OCI-LY3 (cell line): ENCODE data around the gene OR7D4.
"Not testable (repeated sequence)": the region's sequence is repeated elsewhere in the genome, so short reads cannot be mapped to it uniquely, and the experiment has no call there.

Source experiments
- H2AFZ ChIP-seq: fragments of 200-600, 300-600 bp; shearing (Covaris generic); 2 replicates; pipeline ENCODE4 v1.6.0; 2014; ENCODE audit warnings: antibody characterized with exemption, low read depth, low read length
- H3K27ac ChIP-seq: fragments of 200-600, 300-600 bp; sonication (generic); 2 replicates; pipeline ENCODE4 v1.5.1; 2014; ENCODE audit warnings: mild to moderate bottlenecking, low read length, moderate library complexity, mixed read lengths
- H3K27me3 ChIP-seq: fragments of 200-600, 300-600 bp; sonication (generic); 2 replicates; pipeline ENCODE4 v1.6.1; 2014; ENCODE audit warnings: low read depth, low read length, mixed read lengths
- H3K36me3 ChIP-seq: fragments of 200-600, 300-600 bp; sonication (generic); replicated peaks from 2 replicates; pipeline ENCODE3; 2014; ENCODE audit warnings: low read depth, low read length, mixed read lengths
- H3K4me1 ChIP-seq: fragments of 300-600, 200-600 bp; sonication (generic); 2 replicates; pipeline ENCODE4 v1.6.1; 2014; ENCODE audit warnings: low read length, mixed read lengths
- H3K4me2 ChIP-seq: fragments of 200-600, 300-600 bp; sonication (generic); 2 replicates; pipeline ENCODE4 v1.6.1; 2014; ENCODE audit warnings: low read length, mixed read lengths
- H3K4me3 ChIP-seq: fragments of 300-600, 200-600 bp; sonication (generic); 2 replicates; pipeline ENCODE4 v1.5.1; 2014; ENCODE audit warnings: antibody characterized with exemption, mild to moderate bottlenecking, low read length, moderate library complexity
- H3K79me2 ChIP-seq: fragments of 300-600, 200-600 bp; shearing (Covaris generic); 2 replicates; pipeline ENCODE4 v1.6.1; 2014; ENCODE audit warnings: mild to moderate bottlenecking, low read length, mixed read lengths
- H3K9ac ChIP-seq: fragments of 300-600, 200-600 bp; shearing (Covaris generic); 2 replicates; pipeline ENCODE4 v1.6.0; 2014; ENCODE audit warnings: mild to moderate bottlenecking, low read length, moderate library complexity
- H3K9me3 ChIP-seq: fragments of 200-600, 300-600 bp; shearing (Covaris generic); 2 replicates; pipeline ENCODE4 v1.6.1; 2014; ENCODE audit warnings: low read length, mixed read lengths; ENCODE audit not compliant: insufficient read depth
- H4K20me1 ChIP-seq: fragments of 200-600, 300-600 bp; sonication (generic); 2 replicates; pipeline ENCODE4 v1.6.1; 2016; ENCODE audit warnings: low read length, mixed read lengths; ENCODE audit not compliant: insufficient read depth
- EZH2phosphoT487 ChIP-seq: fragments of 200-600 bp; shearing (Covaris generic); IDR thresholded peaks from 2 replicates; pipeline ENCODE4 v1.6.1; 2018; ENCODE audit warnings: antibody characterized with exemption, mixed run types, low read depth
- TF ChIP-seq, protein P1 (sequence below): fragments of 200-600, 300-600 bp; sonication (generic); IDR thresholded peaks from 2 replicates; pipeline ENCODE4 v1.5.1; 2014; ENCODE audit warnings: antibody characterized with exemption, low read length, low read depth

Gene OR7D4

DNA sequence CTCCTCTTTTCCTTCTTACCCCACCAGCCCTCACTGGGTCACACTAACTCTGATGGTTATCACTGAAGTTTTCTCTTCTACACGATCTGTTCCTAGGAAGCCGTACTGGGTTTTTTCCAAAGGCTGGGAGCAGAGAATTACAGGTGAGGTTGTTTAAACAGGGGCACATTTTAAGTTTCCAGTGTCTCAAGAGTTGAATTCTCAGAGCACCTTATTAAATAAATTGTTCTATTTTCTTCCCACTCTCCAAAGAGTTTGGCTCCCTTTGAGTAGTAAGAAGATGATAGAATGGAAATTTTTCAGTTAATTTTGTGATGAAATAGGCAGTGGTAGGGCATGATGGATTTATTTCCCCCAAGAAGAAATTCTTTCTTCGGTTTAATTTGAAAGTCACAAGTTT is at the start of gene OR7D4:
Gene OR7D4 (minus strand): TSS at position 101 of the 400 bp plus-strand sequence. CDS start 4,752 bp downstream, outside the sequence.
- Histone ChIP-seq H3K4me3 (no peak within 1 kb of the TSS), H3K4me2 (no peak within 1 kb of the TSS), H2AFZ (no peak within 1 kb of the TSS), H3K27me3 (no peaks in the 10 kb centered on the region), H3K9ac (no peak within 1 kb of the TSS), H3K79me2 (no peaks in the 10 kb centered on the region), H3K9me3 (no peaks in the 10 kb centered on the region), H4K20me1 (no peaks in the 10 kb centered on the region), H3K27ac (no peak within 1 kb of the TSS), H3K36me3 (no peaks in the 10 kb centered on the region), H3K4me1 (no peaks in the 10 kb centered on the region)
- TF ChIP-seq, protein P1, sequence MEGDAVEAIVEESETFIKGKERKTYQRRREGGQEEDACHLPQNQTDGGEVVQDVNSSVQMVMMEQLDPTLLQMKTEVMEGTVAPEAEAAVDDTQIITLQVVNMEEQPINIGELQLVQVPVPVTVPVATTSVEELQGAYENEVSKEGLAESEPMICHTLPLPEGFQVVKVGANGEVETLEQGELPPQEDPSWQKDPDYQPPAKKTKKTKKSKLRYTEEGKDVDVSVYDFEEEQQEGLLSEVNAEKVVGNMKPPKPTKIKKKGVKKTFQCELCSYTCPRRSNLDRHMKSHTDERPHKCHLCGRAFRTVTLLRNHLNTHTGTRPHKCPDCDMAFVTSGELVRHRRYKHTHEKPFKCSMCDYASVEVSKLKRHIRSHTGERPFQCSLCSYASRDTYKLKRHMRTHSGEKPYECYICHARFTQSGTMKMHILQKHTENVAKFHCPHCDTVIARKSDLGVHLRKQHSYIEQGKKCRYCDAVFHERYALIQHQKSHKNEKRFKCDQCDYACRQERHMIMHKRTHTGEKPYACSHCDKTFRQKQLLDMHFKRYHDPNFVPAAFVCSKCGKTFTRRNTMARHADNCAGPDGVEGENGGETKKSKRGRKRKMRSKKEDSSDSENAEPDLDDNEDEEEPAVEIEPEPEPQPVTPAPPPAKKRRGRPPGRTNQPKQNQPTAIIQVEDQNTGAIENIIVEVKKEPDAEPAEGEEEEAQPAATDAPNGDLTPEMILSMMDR = no peak
- TF ChIP-seq EZH2phosphoT487 = no peak

DNA sequence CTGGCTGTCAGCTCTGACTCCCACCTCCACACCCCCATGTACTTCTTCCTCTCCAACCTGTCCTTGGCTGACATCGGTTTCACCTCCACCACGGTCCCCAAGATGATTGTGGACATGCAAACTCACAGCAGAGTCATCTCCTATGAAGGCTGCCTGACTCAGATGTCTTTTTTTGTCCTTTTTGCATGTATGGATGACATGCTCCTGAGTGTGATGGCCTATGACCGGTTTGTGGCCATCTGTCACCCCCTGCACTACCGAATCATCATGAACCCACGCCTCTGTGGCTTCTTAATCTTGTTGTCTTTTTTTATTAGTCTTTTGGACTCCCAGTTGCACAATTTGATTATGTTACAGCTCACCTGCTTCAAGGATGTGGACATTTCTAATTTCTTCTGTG is 31.8 kb upstream of the OR7D4 start:
- Histone ChIP-seq H3K4me2 (no peak overlapping the region), H2AFZ (no peak overlapping the region), H3K27me3 (no peaks in the 10 kb centered on the region), H3K27ac (no peak overlapping the region), H3K9me3 (no peaks in the 10 kb centered on the region), H3K9ac (no peak overlapping the region), H3K36me3 (no peaks in the 10 kb centered on the region), H3K79me2 (no peaks in the 10 kb centered on the region), H3K4me1 (no peaks in the 10 kb centered on the region), H4K20me1 (no peaks in the 10 kb centered on the region), H3K4me3 (no peak overlapping the region)
- no peak for TF ChIP-seq EZH2phosphoT487
- TF ChIP-seq, protein P1 = no peak

DNA sequence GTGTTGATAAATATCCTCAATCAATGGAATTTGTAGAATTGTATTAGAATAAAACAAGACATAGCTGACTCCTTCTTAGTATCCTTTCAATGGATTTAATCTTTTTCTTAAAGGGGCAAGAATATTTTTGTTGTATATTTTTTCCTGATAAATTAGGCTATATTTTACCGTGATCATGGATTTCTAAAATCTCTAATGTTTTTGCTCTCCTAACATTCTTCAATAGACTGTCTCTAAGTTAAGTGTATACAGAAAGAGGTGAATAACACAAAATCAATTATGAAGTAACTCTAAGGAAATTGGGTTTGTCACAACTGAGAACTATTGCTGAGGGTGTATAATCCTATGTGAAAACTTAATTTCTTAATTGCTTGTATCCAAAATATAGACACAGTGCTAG is 31.2 kb upstream of the OR7D4 start, which contains the start of gene OR7E24:
Gene OR7E24 (plus strand): TSS at position 301 of the 400 bp plus-strand sequence. CDS start 114 bp downstream, outside the sequence.
- Histone ChIP-seq H2AFZ (no peak within 1 kb of the TSS), H3K9ac (no peak within 1 kb of the TSS), H3K4me2 (no peak within 1 kb of the TSS), H3K9me3 (no peaks in the 10 kb centered on the region), H3K79me2 (no peaks in the 10 kb centered on the region), H3K36me3 (no peaks in the 10 kb centered on the region), H3K27me3 (no peaks in the 10 kb centered on the region), H3K27ac (no peak within 1 kb of the TSS), H4K20me1 (no peaks in the 10 kb centered on the region), H3K4me3 (no peak within 1 kb of the TSS), H3K4me1 (no peaks in the 10 kb centered on the region)
- TF ChIP-seq, protein P1 = no peak
- no peak for TF ChIP-seq EZH2phosphoT487

DNA sequence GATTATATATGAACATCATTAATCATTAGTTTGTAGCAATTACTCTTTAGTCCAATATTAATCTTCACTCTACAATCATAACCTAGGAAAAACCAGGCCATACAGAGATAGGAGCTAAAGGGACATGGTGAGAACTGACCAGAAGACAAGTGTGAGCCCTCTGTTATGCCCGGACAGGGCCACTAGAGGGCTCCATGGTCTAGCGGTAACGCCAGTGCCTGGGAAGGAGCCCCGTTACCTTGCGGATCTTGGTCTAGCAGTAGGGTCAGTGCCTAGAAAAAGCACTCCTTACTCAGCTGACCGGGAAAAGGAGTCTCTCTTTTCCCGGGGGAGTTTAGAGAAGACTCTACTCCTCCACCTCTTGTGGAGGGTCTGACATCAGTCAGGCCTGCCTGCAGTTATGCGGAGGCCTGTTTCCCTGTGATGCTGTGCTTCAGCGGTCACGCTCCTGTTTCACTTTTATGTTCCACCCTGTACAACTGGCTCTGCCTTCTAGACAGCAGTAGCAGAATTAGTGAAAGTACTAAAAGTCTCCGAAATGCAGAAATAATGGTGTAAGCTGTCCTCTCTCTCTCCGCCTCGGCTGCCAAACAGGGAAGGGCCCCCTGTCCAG is 13.8 kb downstream of the OR7D4 start:
- peak overlapping the region; percentile 85 for H3K4me2 ChIP-seq
- peak overlapping the region; percentile 69 for H3K4me3 ChIP-seq
- no peak overlapping the region for H3K27ac ChIP-seq
- TF ChIP-seq EZH2phosphoT487 = no peak
- TF ChIP-seq, protein P1 = peak; percentile 78
- peaks cover 4% of the 10 kb centered on the region; the same call in 1 of the 2 replicates for H3K27me3 ChIP-seq
- peak overlapping the region; percentile 91 for H2AFZ ChIP-seq
- H4K20me1 ChIP-seq = no peaks in the 10 kb centered on the region
- no peak overlapping the region for H3K9ac ChIP-seq
- H3K9me3 ChIP-seq = no peaks in the 10 kb centered on the region
- H3K79me2 ChIP-seq = no peaks in the 10 kb centered on the region
- no peaks in the 10 kb centered on the region for H3K36me3 ChIP-seq
- no peaks in the 10 kb centered on the region for H3K4me1 ChIP-seq

DNA sequence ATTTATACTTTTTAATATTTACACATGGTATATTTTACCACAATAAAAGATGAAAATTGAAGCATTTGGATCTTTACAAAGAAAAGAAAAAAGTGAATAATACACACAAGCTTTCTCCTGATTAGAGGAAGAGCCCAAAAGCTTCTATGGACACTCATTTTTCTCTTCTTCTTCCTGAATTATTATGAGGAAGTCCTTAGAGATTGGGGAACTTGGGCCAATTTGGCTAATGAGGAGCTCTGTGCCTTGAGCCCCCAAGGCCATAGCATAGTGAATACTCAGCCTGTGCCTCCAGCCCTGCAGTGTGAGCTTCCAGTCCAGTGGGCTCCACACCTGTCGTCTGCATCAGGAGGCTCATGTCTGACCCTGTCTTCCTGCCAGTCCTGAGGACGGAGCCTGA is 21.3 kb downstream of the OR7D4 start:
- not testable (repeated sequence) for H3K4me1 ChIP-seq, H3K4me3 ChIP-seq, H4K20me1 ChIP-seq, H3K9ac ChIP-seq, H3K79me2 ChIP-seq, H3K27me3 ChIP-seq, H3K36me3 ChIP-seq, H3K9me3 ChIP-seq, H2AFZ ChIP-seq, H3K4me2 ChIP-seq, H3K27ac ChIP-seq
